K562 (cell line): ENCODE measurements around the gene EPO. TPM values are rescaled to one million over a fixed set of nuclear protein-coding genes. Genes with fewer than 3 reads are reported as not detected.
A peak's percentile ranks its signal among the peaks of the same experiment; 100 is the strongest.

Experiments
- ATAC-seq: fragments of 200-7000 bp; cut with Tn5 transposase; 3 replicates; pipeline ENCODE4 v1.9.1; 2020; ENCODE audit warnings: moderate library complexity
- BruUV-seq: library from RNA; stranded (reverse); fragments of 400-500 nt; replicated peaks from 2 replicates; lab custom pipeline; 2021; lab: Mats Ljungman, UMichigan
- CTCF ChIA-PET: fragments of 300-600 bp; formaldehyde crosslinking; extraction: SDS; loops from one replicate; lab custom pipeline; 2021; ENCODE audit warnings: low intra/inter-chr PET ratio; lab: Yijun Ruan, JAX
- POLR2A ChIA-PET: fragments of 300-600, 350-650 bp; sonication (Branson Sonifier 250); formaldehyde crosslinking; extraction: SDS; loops from one replicate; lab custom pipeline; 2021; ENCODE audit warnings: antibody characterized with exemption, inconsistent platforms; lab: Yijun Ruan, JAX
- DNase-seq, 4 experiments: peaks; one replicate each; pipeline versions ENCODE4 v3.0.0 to v3.0.0-alpha.2; 2011 to 2018; ENCODE audit warnings: low spot score in 3 of 4, mixed read lengths in 3 of 4; ENCODE audit errors: extremely low read depth in 1 of 4
- FAIRE-seq: peaks from 2 replicates; lab custom pipeline; 2011; peaks lifted over from hg19 to GRCh38; lab: Jason Lieb, UNC
- H2AFZ ChIP-seq: 2 replicates; pipeline ENCODE4 v1.6.0; 2011; ENCODE audit warnings: low read depth, low read length, control low read depth, inconsistent platforms
- H3K27ac ChIP-seq: fragments of 200-600 bp; 3 replicates; pipeline ENCODE4 v1.8.0; 2011; ENCODE audit warnings: low read depth, mild to moderate bottlenecking, control low read depth, inconsistent platforms, low read length, moderate library complexity, mixed read lengths; ENCODE audit errors: extremely low read depth
- H3K27me3 ChIP-seq, 2 experiments: fragments of 300-600 bp in 1 of 2; 2 replicates in 1 of 2; 3 replicates in 1 of 2; pipeline versions ENCODE4 v1.6.0 to v1.8.0; 2011; ENCODE audit warnings: inconsistent platforms in 2 of 2, low read length in 2 of 2, mild to moderate bottlenecking in 1 of 2, mixed read lengths in 1 of 2, moderate library complexity in 1 of 2; ENCODE audit not compliant: control insufficient read depth in 2 of 2, insufficient read depth in 2 of 2
- H3K36me3 ChIP-seq: fragments of 300-600 bp; 3 replicates; pipeline ENCODE4 v1.8.0; 2011; ENCODE audit warnings: mild to moderate bottlenecking, low read length, inconsistent platforms; ENCODE audit not compliant: control insufficient read depth, insufficient read depth
- H3K4me1 ChIP-seq, 2 experiments: fragments of 200-600 bp in 1 of 2; replicated peaks in 1 of 2; 2 replicates in 1 of 2; 3 replicates in 1 of 2; pipeline versions ENCODE4 v1.5.1 to v1.8.0; 2011; ENCODE audit warnings: inconsistent platforms in 2 of 2, low read length in 2 of 2, mild to moderate bottlenecking in 1 of 2, mixed read lengths in 1 of 2, moderate library complexity in 1 of 2; ENCODE audit not compliant: control insufficient read depth in 2 of 2, insufficient read depth in 2 of 2
- H3K4me2 ChIP-seq: 2 replicates; pipeline ENCODE4 v1.6.1; 2011; ENCODE audit warnings: low read length, control low read depth, inconsistent platforms, mixed read lengths; ENCODE audit not compliant: insufficient read depth
- H3K4me3 ChIP-seq: fragments of 200-600 bp; sonication (generic), shearing (Covaris generic); 2 replicates; pipeline ENCODE4 v1.5.1; 2016; ENCODE audit warnings: control low read depth, inconsistent platforms
- H3K79me2 ChIP-seq: fragments of 200-600 bp; 3 replicates; pipeline ENCODE4 v1.8.0; 2011; ENCODE audit warnings: low read length, inconsistent platforms; ENCODE audit not compliant: control insufficient read depth, insufficient read depth
- H3K9ac ChIP-seq, 2 experiments: 2 replicates each; pipeline versions ENCODE4 v1.6.0 to v1.6.1; 2011; ENCODE audit warnings: low read depth in 2 of 2, low read length in 2 of 2, control low read depth in 1 of 2, inconsistent platforms in 1 of 2, mild to moderate bottlenecking in 1 of 2, mixed read lengths in 1 of 2; ENCODE audit not compliant: insufficient read depth in 1 of 2
- H3K9me1 ChIP-seq: one replicate; pipeline ENCODE4 v1.6.0; 2011; ENCODE audit warnings: inconsistent platforms, mild to moderate bottlenecking, low read length, moderate library complexity; ENCODE audit not compliant: control insufficient read depth, insufficient read depth
- H3K9me3 ChIP-seq: replicated peaks from 2 replicates; pipeline ENCODE4 v1.5.1; 2011; ENCODE audit warnings: low read depth, low read length, inconsistent platforms; ENCODE audit not compliant: control insufficient read depth, insufficient read depth
- H4K20me1 ChIP-seq: replicated peaks from 2 replicates; pipeline ENCODE4 v1.6.1; 2011; ENCODE audit warnings: low read length, inconsistent platforms, mixed read lengths; ENCODE audit not compliant: control insufficient read depth, insufficient read depth
- BRF1 ChIP-seq: IDR thresholded peaks from 3 replicates; pipeline ENCODE4 v1.6.1; 2011; ENCODE audit warnings: borderline replicate concordance, mild to moderate bottlenecking; ENCODE audit not compliant: insufficient read length; ENCODE audit errors: extremely low read depth
- FOXA1 ChIP-seq: fragments of 450-650 bp; IDR thresholded peaks from 2 replicates; pipeline ENCODE4 v1.6.1; 2016; ENCODE audit warnings: mild to moderate bottlenecking, borderline replicate concordance
- KAT8 ChIP-seq: fragments of 450-650 bp; IDR thresholded peaks from 2 replicates; pipeline ENCODE4 v1.6.1; 2016; ENCODE audit warnings: low read depth, mild to moderate bottlenecking
- XRCC5 ChIP-seq: fragments of 200-400 bp; formaldehyde crosslinking; IDR thresholded peaks from 2 replicates; pipeline ENCODE4 v1.6.1; 2017; ENCODE audit warnings: low read depth, mild to moderate bottlenecking, low read length
- ZNF12 ChIP-seq: sonication (generic); formaldehyde crosslinking; IDR thresholded peaks from 2 replicates; pipeline ENCODE4 v1.4.0; 2020; ENCODE audit warnings: mild to moderate bottlenecking, missing genetic modification reagents
- WGBS: fragments of 100-300 bp; shearing (Covaris generic); methylation state at CpG from one replicate; pipeline ENCODE4 v1.1.6; 2016; ENCODE audit warnings: low coverage, mixed read lengths; ENCODE audit not compliant: insufficient coverage; ENCODE audit errors: missing lambda C conversion rate; 5-methylcytosine and 5-hydroxymethylcytosine counted together
- in situ Hi-C: fragments of 300-500 bp; cut with MboI; formaldehyde crosslinking; loops from 4 replicates; pipeline ENCODE4 v1.15.0; 2018; ENCODE audit warnings: inconsistent platforms, mixed read lengths
- intact Hi-C: fragments of 100-400 bp; cut with micrococcal nuclease; formaldehyde crosslinking; loops from 2 replicates; pipeline ENCODE4 v1.14.2; 2022
- polyA plus RNA-seq, 8 experiments: library from polyadenylated mRNA; depleted of rRNA in 4 of 8; stranded (reverse) in 5 of 8; unstranded in 3 of 8; fragments of >200 nt; fragmentation: Nextera tagmentation in 2 of 8; fragmentation: Illumina TruSeq in 1 of 8; extraction: Ambion mirVana in 2 of 8; extraction: Trizol in 1 of 8; gene quantifications; 2 replicates each; pipeline versions ENCODE4 v1.2.1 to v1.2.3, GENCODE V29; 2011 to 2014; ENCODE audit warnings: inconsistent platforms in 1 of 8, missing spikeins in 1 of 8
- total RNA-seq, 7 experiments: library from RNA; depleted of rRNA in 6 of 7; stranded (reverse); fragments of >200 nt in 6 of 7; fragmentation: Illumina TruSeq in 2 of 7; extraction: Trizol in 2 of 7; gene quantifications; 2 replicates each; pipeline versions ENCODE4 v1.2.1 to v1.2.3, GENCODE V29; 2011 to 2021; ENCODE audit warnings: low replicate concordance in 1 of 7
- TF ChIP-seq, protein P1 (sequence below): sonication (generic); formaldehyde crosslinking; IDR thresholded peaks from 2 replicates; pipeline ENCODE4 v1.4.0; 2020; ENCODE audit warnings: mild to moderate bottlenecking, missing genetic modification reagents

The EPO gene
- total and polyA plus RNA-seq, 9 of the 15 experiments (the other 6 are each of a cell fraction or from before 2014, with no cell fraction given), result 0.06 to 0.41 (median 0.07) TPM; not detected in 6

DNA sequence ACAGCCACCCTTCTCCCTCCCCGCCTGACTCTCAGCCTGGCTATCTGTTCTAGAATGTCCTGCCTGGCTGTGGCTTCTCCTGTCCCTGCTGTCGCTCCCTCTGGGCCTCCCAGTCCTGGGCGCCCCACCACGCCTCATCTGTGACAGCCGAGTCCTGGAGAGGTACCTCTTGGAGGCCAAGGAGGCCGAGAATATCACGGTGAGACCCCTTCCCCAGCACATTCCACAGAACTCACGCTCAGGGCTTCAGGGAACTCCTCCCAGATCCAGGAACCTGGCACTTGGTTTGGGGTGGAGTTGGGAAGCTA is 1.2 kb downstream of the EPO start:
- peak overlapping the region in 1 of 2 experiments; percentile 79; a peak in 2 of 4 replicates for H3K9ac ChIP-seq
- no peaks in the 10 kb centered on the region for H3K9me1 ChIP-seq
- peaks cover 2 to 12% of the 10 kb centered on the region in 2 experiments; a peak in 3 of 5 replicates for H3K27me3 ChIP-seq
- TF ChIP-seq FOXA1, result no peak
- TF ChIP-seq, protein P1, sequence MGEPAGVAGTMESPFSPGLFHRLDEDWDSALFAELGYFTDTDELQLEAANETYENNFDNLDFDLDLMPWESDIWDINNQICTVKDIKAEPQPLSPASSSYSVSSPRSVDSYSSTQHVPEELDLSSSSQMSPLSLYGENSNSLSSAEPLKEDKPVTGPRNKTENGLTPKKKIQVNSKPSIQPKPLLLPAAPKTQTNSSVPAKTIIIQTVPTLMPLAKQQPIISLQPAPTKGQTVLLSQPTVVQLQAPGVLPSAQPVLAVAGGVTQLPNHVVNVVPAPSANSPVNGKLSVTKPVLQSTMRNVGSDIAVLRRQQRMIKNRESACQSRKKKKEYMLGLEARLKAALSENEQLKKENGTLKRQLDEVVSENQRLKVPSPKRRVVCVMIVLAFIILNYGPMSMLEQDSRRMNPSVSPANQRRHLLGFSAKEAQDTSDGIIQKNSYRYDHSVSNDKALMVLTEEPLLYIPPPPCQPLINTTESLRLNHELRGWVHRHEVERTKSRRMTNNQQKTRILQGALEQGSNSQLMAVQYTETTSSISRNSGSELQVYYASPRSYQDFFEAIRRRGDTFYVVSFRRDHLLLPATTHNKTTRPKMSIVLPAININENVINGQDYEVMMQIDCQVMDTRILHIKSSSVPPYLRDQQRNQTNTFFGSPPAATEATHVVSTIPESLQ (CRISPR knock-in tag), result no peak
- peak; percentile 43; the same call in 1 of the 2 replicates for TF ChIP-seq ZNF12
- no peak for TF ChIP-seq BRF1
- TF ChIP-seq XRCC5, result no peak
- TF ChIP-seq KAT8, result no peak
- no peaks in the 10 kb centered on the region for H4K20me1 ChIP-seq
- H3K27ac ChIP-seq, result no peak overlapping the region
- ChIA-PET POLR2A (interaction anchor here (0.5 to 2.8 kb wide), 5 partner anchors 10 to 74 kb away, joined by 3 to 8 read pairs (median 4); partner anchors contain the start of gene POP7), CTCF (interaction anchor here (0.6 kb wide), 1 partner anchor 116 kb away, joined by 3 read pairs; no protein-coding TSS in a partner anchor)
- ATAC-seq (peak; percentile 24), DNase-seq (no peak), FAIRE-seq (no peak)
- 20% methylated on average over 7 of the region's 8 CpGs for WGBS
- H3K79me2 ChIP-seq, result no peaks in the 10 kb centered on the region
- intact Hi-C loops (loop anchor here (10.0 kb wide), 1 partner anchor 317 kb away; no protein-coding TSS in a partner anchor), in situ Hi-C loops (no loop called here)
- peaks cover 6 to 30% of the 10 kb centered on the region in 2 experiments; a peak in 3 of 5 replicates for H3K4me1 ChIP-seq
- H3K4me2 ChIP-seq, result no peak overlapping the region; the same call in 1 of the 2 replicates
- BruUV-seq, result no TSS peak
- H3K36me3 ChIP-seq, result no peaks in the 10 kb centered on the region
- H3K4me3 ChIP-seq, result no peak overlapping the region
- no peak overlapping the region for H2AFZ ChIP-seq
- peaks cover 4% of the 10 kb centered on the region; the same call in 1 of the 2 replicates for H3K9me3 ChIP-seq
